NCI-H1092 treated with DMSO at 0.1 percent for 48 hours (cell line): Measurements from ENCODE around the gene SYVN1.

ENCODE experiments used
- DNase-seq: peaks from one replicate; lab custom pipeline; 2025; lab: John Stamatoyannopoulos, UW

Gene SYVN1

GRCh38 chr11:65087827-65088226 lies 46.5 kb downstream of the SYVN1 start:
- DNase-seq: no peak

- DNase-seq: no peak
Measured at GRCh38 chr11:65087216-65087615, 47.1 kb downstream of the SYVN1 start.

GRCh38 chr11:65086809-65087208 lies 47.5 kb downstream of the SYVN1 start:
- DNase-seq: no peak

- no peak for DNase-seq
Measured at GRCh38 chr11:65085446-65085845, 48.9 kb downstream of the SYVN1 start.

- DNase-seq: no peak
Measured at GRCh38 chr11:65084598-65085375, 49.5 kb downstream of the SYVN1 start.

- DNase-seq: peak; percentile 98
Measured at GRCh38 chr11:65083834-65084597, 50.3 kb downstream of the SYVN1 start, which contains the start of the genes CDCA5 and ZFPL1. CDCA5 (minus strand) TSS chr11:65084040; CDS start chr11:65083978, 62 bp downstream. ZFPL1 (plus strand) TSS chr11:65084222; CDS start chr11:65084699, 477 bp downstream.

- DNase-seq: no peak
Measured at GRCh38 chr11:65083134-65083833, 51.0 kb downstream of the SYVN1 start.

GRCh38 chr11:65078786-65079342 lies 55.5 kb downstream of the SYVN1 start:
- DNase-seq: no peak

GRCh38 chr11:65078151-65078550 lies 56.2 kb downstream of the SYVN1 start:
- peak; percentile 34 for DNase-seq

GRCh38 chr11:65077451-65077850 lies 56.9 kb downstream of the SYVN1 start:
- no peak for DNase-seq
